Measurements from ENCODE around the gene OAS2. TPM values are rescaled to one million over a fixed set of nuclear protein-coding genes. Genes with fewer than 3 reads are reported as not detected.

Gene OAS2
- total and polyA plus RNA-seq, 2 of the 4 experiments (the other 2 are of a cell fraction): under 0.01 TPM; not detected in 1

DNA sequence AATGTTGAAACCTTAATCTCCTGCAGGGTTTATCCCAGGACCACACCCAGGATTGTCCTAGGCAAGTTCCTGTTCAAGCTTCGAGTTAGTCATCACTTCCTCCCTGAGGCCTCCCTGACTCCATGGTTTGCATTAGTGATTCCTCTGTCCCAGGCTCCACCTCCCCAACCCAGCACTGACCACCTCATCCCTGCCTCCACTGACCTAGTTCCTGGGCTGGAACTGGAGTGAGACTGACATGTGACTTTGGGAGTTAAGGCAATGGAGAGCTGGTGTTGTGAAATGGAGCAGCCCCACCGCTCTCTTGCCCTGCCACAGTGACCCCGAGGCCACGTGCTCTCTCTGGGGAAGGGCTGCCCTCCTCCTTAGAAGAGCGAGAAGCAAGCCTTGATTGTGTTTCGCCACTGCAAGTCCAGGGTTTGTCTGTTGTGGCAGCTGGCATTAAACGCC lies 62.4 kb downstream of the OAS2 start:
- H3K27me3 ChIP-seq (ENCODE audit: control insufficient read depth, insufficient read depth, low read length): no peaks in the 10 kb centered on the region; the same call in 1 of the 2 replicates
- BruUV-seq (replicated peaks): no TSS peak

More for the DNA sequence above, 62.4 kb downstream of the OAS2 start:
- Histone ChIP-seq H2BK15ac (ENCODE audit: low read depth, low read length) (no peak overlapping the region), H3K14ac (replicated peaks; ENCODE audit: low read depth, low read length) (no peak overlapping the region), H4K5ac (ENCODE audit: low read depth, low read length) (no peak overlapping the region), H4K91ac (ENCODE audit: insufficient read depth, low read depth, low read length) (no peak overlapping the region), H3K4me1 (ENCODE audit: control insufficient read depth, insufficient read depth, low read length) (no peaks in the 10 kb centered on the region), H4K20me1 (ENCODE audit: insufficient read depth, low read length) (no peaks in the 10 kb centered on the region), H2BK5ac (ENCODE audit: low read depth, low read length, poor library complexity, severe bottlenecking) (no peak overlapping the region), H3K23ac (ENCODE audit: low read depth, low read length) (no peak overlapping the region), H3K79me1 (ENCODE audit: low read depth in 1 of 2, low read length in 2 of 2) (no peaks in the 10 kb centered on the region), H3K4me3 (ENCODE audit: insufficient read depth, low read depth, low read length) (no peak overlapping the region), H3K27ac (ENCODE audit: insufficient read depth, low read length) (no peak overlapping the region), H3K9me3 (ENCODE audit: control insufficient read depth, insufficient read depth, low read length) (no peaks in the 10 kb centered on the region), H3K4me2 (ENCODE audit: low read depth, low read length) (no peak overlapping the region), H3K56ac (ENCODE audit: extremely low read depth, insufficient read depth, low read length) (no peak overlapping the region), H3K4ac (ENCODE audit: low read depth, low read length) (no peak overlapping the region), H3K9ac (ENCODE audit: low read depth, low read length) (no peak overlapping the region), H4K8ac (ENCODE audit: low read depth in 2 of 2, low read length in 2 of 2) (no peak overlapping the region), H2BK120ac (ENCODE audit: low read depth, low read length) (no peak overlapping the region), H3K9me1 (ENCODE audit: insufficient read depth, low read length) (0 out of 2 replicates have a peak, but pooled peaks cover 3% of the 10 kb centered on the region), H2AFZ (replicated peaks; ENCODE audit: low read length, poor library complexity) (peak overlapping the region; percentile 70), H2BK20ac (ENCODE audit: low read depth, low read length) (no peak overlapping the region), H2AK9ac (replicated peaks; ENCODE audit: low read depth, low read length, poor library complexity) (no peak overlapping the region), H3K36me3 (ENCODE audit: control insufficient read depth, insufficient read depth, low read length) (no peaks in the 10 kb centered on the region), H3K18ac (ENCODE audit: low read depth, low read length) (no peak overlapping the region), H2AK5ac (ENCODE audit: low read depth, low read length) (no peak overlapping the region)
- in situ Hi-C loops (cut with MboI; ENCODE audit: low sequenced_read_pairs): no loop called here
- POLR2A ChIA-PET (ENCODE audit: unreplicated experiment): no interaction called here
- CTCF ChIA-PET: no interaction called here
- DNase-seq: peak; percentile 43
- dilution Hi-C loops (cut with HindIII; ENCODE audit: low sequenced_read_pairs, unreplicated experiment): no loop called here
- ATAC-seq (ENCODE audit: low read depth): peak; percentile 46; the same call in 1 of the 2 replicates
- 0 out of 2 replicates have a peak, but pooled peaks have one; percentile 3 for TF ChIP-seq CEBPB (IDR thresholded peaks at IDR 0.05; ENCODE audit: low read depth, low read length)
- TF ChIP-seq MXI1 (IDR thresholded peaks at IDR 0.05; ENCODE audit: borderline replicate concordance, low read depth, low read length): no peak
- intact Hi-C loops (cut with micrococcal nuclease): no loop called here
- 60% methylated on average over 1 of the region's 7 CpGs; no CpG with 5 or more reads in 1 of the 2 experiments for WGBS, 2 experiments (ENCODE audit: extremely low coverage in 2 of 2, insufficient read length in 1 of 2)
